GM21381 (cell line): ENCODE results near the gene FOXB2.
"Not testable (repeated sequence)": the region's sequence is repeated elsewhere in the genome, so short reads cannot be mapped to it uniquely, and the experiment has no call there.

Experiments
- ATAC-seq: cut with Tn5 transposase; IDR thresholded peaks from one replicate; pipeline ENCODE4 v1.9.1; 2021; ENCODE audit warnings: mild to moderate bottlenecking, moderate library complexity; ENCODE audit not compliant: unreplicated experiment

The FOXB2 gene

DNA sequence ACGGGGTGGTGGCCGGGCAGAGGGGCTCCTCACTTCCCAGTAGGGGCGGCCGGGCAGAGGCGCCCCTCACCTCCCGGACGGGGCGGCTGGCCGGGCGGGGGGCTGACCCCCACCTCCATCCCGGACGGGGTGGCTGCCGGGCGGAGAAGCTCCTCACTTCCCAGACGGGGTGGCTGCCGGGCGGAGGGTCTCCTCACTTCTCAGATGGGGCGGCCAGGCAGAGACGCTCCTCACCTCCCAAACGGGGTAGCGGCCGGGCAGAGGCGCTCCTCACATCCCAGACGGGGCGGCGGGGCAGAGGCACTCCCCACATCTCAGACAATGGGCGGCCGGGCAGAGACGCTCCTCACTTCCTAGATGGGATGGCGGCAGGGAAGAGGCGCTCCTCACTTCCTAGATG, 41.2 kb downstream of the FOXB2 start:
- not testable (repeated sequence) for ATAC-seq

DNA sequence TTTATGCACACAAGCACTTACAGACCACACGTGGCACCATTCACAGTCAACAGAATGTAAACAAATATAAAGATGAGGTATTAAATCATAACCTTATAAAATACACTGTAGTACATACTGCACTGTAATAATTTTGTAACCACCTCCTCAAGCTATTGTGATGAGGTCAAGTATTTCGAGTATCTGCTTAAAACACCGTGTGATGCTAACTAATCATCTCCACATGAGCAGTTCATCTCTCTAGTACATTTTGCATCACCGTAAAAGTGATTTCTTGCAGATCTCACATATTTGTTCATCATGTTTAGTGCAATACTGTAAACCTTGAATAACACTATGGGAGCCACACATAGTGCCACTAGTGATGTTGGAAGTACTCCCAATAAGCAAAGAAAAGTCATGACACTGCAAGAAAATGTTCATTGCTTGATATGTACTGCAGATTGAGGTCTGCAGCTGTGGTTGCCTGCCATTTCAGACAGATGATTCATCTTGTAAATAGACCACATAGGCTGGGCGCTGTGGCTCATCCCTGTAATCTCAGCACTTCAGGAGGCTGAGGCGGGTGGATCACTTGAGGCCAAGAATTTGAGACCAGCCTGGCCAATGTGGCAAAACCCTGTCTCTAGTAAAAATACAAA, 44.3 kb downstream of the FOXB2 start:
- ATAC-seq: no peak

DNA sequence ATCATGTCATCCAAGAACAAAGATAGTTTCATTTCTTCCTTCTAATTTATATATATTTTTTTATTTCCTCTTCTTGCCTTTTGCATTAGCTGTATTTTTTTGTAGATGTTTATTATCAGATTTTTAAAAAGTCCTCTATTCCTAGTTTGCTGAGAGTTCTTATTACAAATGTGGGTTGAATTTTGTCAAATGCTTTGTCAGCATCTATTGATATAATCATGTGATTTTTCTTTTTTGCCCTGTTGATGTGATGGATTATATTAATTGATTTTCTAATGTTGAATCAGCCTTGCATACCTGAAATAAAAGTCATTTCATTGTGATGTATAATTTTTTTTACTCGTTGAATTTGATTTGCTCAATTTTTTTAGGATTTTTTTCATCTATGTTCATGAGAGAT, 46.9 kb downstream of the FOXB2 start:
- ATAC-seq: no peak
